ENCODE measurements around the gene VPS45.

The VPS45 gene

DNA sequence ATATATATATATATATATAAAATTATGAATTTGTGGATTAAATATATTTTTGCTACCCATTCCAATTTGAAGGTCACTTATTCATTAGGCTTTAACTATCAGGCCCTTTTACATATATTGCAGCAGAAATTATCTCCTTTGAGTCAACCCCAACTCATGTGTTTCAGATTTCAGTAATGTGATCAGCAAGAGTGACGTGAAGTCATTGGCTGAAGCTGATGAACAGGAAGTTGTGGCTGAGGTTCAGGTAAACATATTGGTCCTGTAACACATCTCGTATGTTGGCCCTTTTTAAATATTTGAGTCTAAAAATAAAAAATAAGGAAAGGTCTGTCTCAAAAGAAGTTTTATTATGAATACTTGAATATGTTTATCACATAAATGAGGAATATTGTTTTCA is 8.5 kb downstream of the VPS45 start:
- no peak for DNase-seq

DNA sequence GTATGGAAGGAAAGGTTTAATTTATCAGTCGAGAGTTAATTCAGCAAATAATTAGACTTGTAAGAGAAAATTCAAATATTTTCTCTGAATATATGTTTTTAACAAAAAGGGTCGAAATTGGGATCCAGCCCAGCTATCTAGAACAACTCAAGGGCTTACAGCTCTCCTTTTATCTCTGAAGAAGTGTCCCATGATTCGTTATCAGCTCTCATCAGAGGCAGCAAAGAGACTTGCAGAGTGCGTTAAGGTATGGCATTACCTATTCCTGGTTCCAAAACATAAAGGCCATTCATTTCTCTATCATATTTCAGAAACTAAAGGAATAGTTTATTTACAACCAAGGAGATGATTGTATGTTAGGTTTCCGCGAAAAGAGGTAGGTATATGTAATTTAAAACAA is 9.4 kb downstream of the VPS45 start:
- DNase-seq, result no peak

- DNase-seq, result no peak
Observed at GRCh38 chr1:150080784-150081183, 13.2 kb downstream of the VPS45 start.

DNA sequence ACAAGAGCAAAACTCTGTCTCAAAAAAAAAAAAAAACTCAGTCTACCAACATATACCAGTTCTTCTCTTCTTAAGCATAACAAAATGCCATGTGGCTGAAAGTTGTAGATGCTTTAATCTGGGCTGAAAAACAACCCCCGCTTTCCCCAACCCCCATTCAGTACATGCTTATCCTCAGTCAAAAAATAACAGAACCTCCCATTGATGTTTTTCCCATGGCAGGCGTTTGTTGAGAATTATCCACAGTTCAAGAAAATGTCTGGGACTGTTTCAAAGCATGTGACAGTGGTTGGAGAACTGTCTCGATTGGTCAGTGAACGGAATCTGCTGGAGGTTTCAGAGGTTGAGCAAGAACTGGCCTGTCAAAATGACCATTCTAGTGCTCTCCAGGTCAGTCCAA is 14.9 kb downstream of the VPS45 start:
- DNase-seq, result no peak

GRCh38 chr1:150083907-150084306 is 16.3 kb downstream of the VPS45 start:
- no peak for DNase-seq

DNA sequence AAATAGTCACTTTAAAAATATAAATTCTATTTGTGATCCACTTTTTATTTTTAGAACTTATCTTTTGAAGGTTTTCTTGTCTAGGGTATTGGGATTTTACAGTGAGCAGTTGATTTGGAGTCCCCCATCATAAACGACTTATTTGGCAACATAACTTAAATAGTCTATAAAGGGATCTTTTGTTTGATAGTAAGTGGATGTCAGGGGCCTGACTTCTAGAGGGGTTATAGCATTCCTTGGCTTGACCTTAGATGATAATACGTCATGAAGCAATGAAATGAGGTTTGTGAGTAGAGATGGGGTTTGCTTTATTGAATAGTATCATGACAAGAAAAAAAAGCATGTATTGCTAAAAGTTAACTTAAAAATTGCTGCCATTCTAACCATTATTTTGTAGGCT is 17.8 kb downstream of the VPS45 start:
- no peak for DNase-seq

GRCh38 chr1:150087415-150087814 is 19.8 kb downstream of the VPS45 start:
- no peak for DNase-seq

- DNase-seq, result no peak
Observed at GRCh38 chr1:150089846-150090520, 22.4 kb downstream of the VPS45 start.

DNA sequence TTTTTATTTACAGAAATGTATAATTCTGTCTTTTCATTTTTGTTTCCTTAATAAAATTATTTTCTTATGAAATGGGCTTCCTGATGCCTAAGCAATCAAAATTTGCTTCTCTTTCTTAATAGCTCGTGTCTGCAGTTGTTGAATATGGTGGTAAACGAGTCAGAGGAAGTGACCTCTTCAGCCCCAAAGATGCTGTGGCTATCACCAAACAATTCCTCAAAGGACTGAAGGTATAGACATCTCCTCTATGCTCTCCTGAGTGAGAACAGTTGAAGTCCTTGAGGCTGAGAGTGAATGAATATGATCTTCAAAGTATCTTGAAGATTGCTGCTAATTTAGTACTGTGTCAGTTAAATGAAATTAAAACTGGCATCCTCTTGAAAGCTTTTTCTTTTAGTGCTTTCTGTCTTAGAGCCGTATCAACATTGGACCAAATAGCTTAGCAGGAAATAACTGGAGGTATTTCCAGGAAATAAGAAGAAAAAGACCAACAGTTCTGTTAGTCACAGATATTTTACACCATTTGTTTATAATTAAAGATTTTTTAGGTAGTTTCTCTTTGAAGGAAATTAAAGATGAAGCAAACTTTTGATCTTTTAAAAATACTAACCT is 24.7 kb downstream of the VPS45 start:
- DNase-seq, result no peak

DNA sequence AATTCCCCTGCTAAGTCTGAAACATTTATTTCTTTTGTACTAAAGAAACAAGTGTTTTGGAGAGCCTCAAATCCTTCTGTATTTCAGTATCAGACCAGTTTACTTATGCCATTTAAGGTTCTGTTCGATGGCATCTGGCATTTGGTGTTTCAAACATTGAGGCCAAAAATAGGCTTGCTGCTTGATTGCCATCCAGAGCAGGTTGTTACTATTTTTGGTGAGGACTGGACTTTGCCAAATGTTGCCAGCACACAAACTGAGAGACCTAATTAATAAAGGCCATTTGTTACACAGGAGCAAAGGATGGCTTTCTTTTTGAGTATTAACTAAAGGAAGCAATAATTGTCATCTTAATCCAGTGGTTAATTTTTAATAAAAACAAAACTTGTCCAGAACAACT is 26.2 kb downstream of the VPS45 start:
- DNase-seq, result no peak

GRCh38 chr1:150094734-150095265 is 27.2 kb downstream of the VPS45 start:
- DNase-seq, result no peak

GRCh38 chr1:150102986-150103385 is 35.4 kb downstream of the VPS45 start:
- DNase-seq, result peak in 1 of 2 experiments; percentile 40

DNA sequence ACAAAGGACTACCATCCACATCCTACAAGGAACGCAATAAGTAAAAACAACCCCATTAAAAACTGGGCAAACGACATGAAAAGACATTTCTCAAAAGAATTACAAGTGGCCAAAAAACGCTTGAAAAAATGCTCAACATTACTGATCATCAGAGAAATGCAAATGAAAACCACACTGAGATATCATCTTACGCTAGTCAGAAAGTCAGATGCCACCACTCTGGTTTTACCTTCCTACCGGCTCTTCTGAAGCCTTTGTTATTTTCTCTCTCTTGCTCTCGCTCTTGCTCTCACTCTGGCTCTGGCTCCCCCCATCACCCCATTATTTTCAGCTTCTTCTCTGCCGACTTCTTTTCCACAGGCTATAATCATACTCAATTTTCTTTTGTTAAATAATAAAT is 38.8 kb downstream of the VPS45 start:
- peak; percentile 13 to 73 for DNase-seq

DNA sequence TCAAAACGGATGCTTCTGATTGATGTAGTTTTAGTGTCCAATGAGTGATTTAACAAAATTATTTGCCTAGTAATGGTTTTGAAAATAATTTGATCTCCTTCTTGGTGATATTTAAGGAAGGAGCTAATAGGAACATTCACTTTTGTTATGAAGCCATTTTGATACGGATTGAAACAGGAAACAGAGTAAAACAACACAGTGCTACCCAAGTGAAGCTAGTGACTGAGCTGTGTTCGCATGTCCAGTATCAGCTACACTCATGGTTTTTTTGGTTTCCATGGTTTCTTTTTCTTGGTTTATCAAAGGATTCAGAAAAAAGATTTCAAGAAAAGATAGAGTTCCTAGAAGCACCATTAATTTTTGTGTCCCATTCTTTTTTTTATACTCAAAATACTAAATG is 42.0 kb downstream of the VPS45 start:
- DNase-seq, result no peak

DNA sequence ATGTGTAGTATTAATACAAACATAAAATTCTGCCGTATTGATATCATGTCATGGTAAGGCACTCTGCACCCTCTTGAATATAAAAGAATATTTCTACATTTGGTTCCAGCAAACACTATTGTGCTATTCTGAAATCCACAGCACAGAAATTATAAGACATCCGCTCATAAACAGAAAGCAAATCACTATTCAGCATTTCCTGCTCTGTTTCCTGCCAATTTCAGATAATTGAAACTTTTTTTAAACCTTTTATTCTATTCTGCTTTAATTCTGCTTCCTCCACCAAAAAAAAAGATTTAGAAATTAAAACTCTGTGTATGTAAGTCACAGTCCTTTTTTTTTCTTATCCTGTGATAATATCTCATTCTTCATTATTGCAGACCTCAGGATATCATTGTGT is 42.5 kb downstream of the VPS45 start:
- DNase-seq, result no peak

DNA sequence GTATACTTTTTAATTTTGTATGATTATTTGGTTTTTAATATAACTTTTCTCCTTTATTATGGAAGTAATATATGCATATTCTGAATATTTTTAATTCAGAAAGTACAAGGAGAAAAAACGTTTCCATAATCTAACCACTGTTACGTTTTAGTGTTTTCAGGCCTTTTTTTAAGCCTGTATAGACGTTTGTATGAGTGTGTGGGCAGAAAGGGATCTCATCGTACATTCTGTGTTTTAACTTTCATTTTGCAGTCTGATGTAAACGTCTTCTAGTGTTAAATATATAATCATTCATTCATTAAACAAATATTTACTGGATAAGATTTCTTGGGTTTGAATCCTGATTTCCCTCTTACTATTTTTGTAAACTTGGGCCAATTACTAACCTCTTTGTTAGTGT is 44.1 kb downstream of the VPS45 start:
- no peak for DNase-seq

GRCh38 chr1:150115121-150115520 is 47.5 kb downstream of the VPS45 start:
- DNase-seq, result no peak

DNA sequence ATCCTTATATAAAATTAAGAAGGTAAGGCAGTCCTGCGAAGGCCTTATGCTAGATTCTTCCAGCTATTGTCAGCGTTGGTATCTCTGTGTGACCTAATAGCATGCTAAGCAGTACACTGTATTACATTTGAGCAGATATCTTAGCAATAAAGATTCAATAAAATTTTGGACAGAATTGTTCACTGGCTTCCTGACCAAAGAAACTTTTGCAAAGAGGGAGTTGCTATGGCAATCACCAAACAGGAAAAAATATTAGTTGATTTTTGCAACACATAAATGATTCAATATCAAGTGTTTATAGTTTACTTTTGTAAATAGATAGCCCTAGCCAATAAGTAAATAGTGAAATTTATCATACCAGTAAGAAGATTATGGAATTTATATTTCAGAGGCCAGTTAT is 51.1 kb downstream of the VPS45 start:
- no peak for DNase-seq

DNA sequence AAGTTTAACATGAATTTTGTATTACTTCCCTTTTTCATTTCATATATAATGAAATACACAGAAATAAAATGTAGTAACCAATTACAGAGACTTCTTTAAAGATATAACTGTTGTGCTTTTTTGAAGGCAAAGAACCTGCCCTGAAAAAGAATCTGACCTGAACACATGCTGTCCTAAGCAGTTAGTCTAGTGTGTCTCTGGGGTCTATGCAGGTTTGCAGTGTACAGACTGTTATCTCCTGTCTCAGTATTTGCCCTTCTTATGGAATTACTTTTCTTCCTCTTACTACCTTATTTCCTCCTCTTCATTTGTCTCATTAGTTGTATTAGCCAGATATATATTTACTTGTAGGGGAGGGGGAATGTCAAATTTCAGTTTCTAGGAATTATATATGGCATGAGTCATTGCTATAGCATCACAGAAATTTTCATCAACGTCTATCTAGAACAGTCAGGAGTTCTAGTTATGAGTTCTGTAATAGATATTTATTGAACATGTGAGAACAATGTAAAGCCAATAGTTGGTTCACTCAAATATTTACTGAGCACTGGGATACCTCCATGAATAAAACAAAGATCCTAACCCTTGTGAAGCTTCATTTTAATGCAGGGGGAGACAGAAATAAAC is 53.8 kb downstream of the VPS45 start:
- no peak for DNase-seq

DNA sequence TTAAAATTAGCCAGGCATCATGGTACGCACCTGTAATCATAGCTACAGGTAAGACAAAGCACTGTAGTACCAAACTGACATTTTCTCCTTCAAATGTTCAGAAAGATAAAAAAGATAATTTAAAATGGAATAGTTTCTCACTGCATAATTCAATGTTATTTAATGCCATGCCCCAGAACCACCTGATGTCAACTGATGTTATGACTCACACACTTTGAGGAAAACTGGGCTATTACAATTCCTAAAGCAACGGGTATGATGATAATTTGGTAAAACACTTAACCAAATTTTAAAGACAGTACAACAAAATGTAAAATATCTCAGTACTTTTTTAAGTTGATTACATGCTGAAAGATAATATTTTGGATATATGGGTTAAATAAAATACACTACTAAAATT is 59.2 kb downstream of the VPS45 start:
- no peak for DNase-seq

DNA sequence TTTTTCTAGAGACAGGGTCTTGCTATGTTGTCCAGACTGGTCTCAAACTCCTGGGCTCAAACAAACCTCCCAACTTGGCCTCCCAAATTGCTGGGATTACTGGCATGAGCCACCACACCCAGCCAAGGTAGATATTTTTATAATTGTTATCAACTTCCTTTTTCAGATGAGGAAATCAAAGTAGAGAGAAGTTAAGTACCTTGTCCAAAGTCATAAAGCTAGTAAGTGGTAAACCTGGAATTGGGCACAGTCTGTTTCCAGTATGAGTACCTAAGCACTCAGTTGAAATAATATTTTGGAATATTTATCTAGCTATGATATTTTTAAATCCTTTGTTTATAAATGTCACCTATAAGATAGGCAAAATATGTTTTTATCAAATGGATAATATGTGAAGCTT is 59.9 kb downstream of the VPS45 start:
- DNase-seq, result no peak

DNA sequence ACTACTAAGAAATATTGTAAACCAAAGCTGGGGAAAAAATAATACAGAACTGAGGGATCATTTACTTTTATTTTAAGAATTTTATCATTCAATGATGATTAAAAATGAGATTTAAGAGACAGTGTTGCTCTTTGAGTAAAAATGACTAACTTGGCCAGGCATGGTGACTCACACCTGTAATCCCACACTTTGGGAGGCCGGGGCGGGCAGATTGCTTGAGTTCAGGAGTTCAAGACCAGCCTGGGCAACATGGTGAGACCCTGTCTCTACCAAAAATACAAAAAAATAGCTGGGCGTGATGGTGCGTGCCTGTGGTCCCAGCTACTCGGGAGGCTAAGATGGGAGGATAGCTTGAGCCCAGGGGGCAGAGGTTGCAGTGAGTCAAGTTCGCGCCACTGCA is 60.3 kb downstream of the VPS45 start:
- no peak for DNase-seq

DNA sequence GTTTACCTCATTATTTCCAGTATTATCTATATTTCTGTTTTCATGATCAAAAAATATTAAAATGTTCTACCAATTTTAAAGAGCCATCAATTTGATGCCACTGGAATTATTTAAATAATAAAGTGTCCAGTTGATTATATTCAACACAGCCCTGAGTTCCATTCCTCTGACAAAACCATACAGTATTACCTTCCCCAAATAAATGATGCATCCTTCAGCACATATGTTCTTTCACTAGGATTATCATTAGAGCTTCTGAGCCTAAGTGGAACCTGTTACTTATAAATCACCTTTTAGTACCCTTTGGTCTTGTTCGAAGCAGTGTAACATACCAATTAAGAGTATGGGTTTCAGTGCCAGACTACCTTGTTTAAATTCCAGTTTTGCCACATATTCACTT is 64.8 kb downstream of the VPS45 start:
- no peak for DNase-seq

- DNase-seq, result no peak
Observed at GRCh38 chr1:150134537-150134936, 67.0 kb downstream of the VPS45 start.

Data from NCI-H526 (cell line).